Measurements from ENCODE around the gene MEX3A.

The MEX3A gene

DNA sequence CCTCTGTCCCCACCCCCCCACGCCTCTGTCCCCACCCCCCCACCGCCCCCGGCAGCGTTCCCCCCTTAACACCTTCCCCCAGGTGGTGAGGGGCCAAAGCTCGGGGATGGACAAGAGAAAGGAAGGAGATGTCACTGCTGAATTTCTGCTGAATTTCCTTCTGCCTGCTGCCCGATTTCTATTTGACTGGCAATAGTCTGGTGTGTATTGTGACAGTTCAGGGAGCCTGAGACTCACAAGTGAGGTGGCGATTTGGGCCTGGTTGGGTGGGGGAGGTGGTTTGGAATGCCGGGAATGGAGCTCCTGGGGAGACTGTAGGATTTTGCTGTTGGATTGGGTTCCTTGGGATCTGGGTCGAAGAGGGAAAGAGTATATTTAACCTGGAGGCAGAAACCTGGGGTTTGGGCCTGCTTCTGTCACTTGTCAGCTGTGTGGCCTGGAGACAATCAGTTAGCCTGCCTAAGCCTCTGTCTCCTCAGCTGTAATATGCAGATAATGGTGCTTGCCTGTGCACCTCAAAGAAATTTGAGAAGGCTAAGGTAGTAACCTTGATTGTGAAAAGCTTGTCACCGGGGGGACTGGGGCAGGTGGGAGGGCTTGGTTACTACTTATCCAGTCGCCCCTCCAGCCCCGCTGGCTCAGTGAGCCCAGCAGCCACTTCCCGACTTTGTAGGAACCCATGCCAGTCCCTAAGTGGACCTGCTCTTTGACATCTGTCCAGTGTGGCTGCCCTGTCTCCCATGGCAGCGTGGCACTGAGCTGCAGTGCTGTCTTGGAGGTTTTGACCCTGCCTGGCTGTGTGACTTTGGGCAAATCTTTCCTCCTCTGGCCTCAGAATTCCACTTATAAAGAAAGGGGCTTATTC, 24.6 kb upstream of the MEX3A start:
- H3K4me3 ChIP-seq, result peak overlapping the region; percentile 80

GRCh38 chr1:156104861-156105832, 22.9 kb upstream of the MEX3A start:
- H3K36me3 ChIP-seq (ENCODE audit: insufficient read depth, low read length), result no peaks in the 10 kb centered on the region
- DNase-seq (ENCODE audit: low read depth, low spot score), result no peak
- peak overlapping the region; percentile 80 for H3K4me3 ChIP-seq
- peak overlapping the region; percentile 97 for H3K27ac ChIP-seq
- TF ChIP-seq FOXP2 (optimal IDR thresholded peaks at IDR 0.05; ENCODE audit: control extremely low read depth, extremely low read length, insufficient read depth) (no peak), EZH2 (IDR thresholded peaks at IDR 0.05) (no peak), POLR2AphosphoS5 (IDR thresholded peaks at IDR 0.05; ENCODE audit: borderline replicate concordance, low read depth, low read length) (no peak; the same call in 1 of the 2 replicates)
- peak overlapping the region; percentile 71 for H3K9ac ChIP-seq (ENCODE audit: insufficient read length)
- H3K9me3 ChIP-seq (ENCODE audit: low read depth, low read length), result no peaks in the 10 kb centered on the region

More for the DNA sequence above, 24.6 kb upstream of the MEX3A start:
- TF ChIP-seq FOXP2 (optimal IDR thresholded peaks at IDR 0.05; ENCODE audit: control extremely low read depth, extremely low read length, insufficient read depth) (no peak), POLR2AphosphoS5 (IDR thresholded peaks at IDR 0.05; ENCODE audit: borderline replicate concordance, low read depth, low read length) (no peak), EZH2 (IDR thresholded peaks at IDR 0.05) (no peak)
- Histone ChIP-seq H3K27ac (peak overlapping the region; percentile 97), H3K36me3 (ENCODE audit: insufficient read depth, low read length) (no peaks in the 10 kb centered on the region), H3K9me3 (ENCODE audit: low read depth, low read length) (no peaks in the 10 kb centered on the region), H3K9ac (ENCODE audit: insufficient read length) (peak overlapping the region; percentile 67)
- no peak for DNase-seq (ENCODE audit: low read depth, low spot score)

GRCh38 chr1:156104065-156104810, 22.0 kb upstream of the MEX3A start:
- no peak for DNase-seq (ENCODE audit: low read depth, low spot score)
- Histone ChIP-seq H3K36me3 (ENCODE audit: insufficient read depth, low read length) (no peaks in the 10 kb centered on the region), H3K9me3 (ENCODE audit: low read depth, low read length) (no peaks in the 10 kb centered on the region), H3K9ac (ENCODE audit: insufficient read length) (peak overlapping the region; percentile 21), H3K27ac (peak overlapping the region; percentile 97), H3K4me3 (peak overlapping the region; percentile 40; the same call in 1 of the 2 replicates)
- TF ChIP-seq POLR2AphosphoS5 (IDR thresholded peaks at IDR 0.05; ENCODE audit: borderline replicate concordance, low read depth, low read length) (no peak), EZH2 (IDR thresholded peaks at IDR 0.05) (no peak), FOXP2 (optimal IDR thresholded peaks at IDR 0.05; ENCODE audit: control extremely low read depth, extremely low read length, insufficient read depth) (no peak)

DNA sequence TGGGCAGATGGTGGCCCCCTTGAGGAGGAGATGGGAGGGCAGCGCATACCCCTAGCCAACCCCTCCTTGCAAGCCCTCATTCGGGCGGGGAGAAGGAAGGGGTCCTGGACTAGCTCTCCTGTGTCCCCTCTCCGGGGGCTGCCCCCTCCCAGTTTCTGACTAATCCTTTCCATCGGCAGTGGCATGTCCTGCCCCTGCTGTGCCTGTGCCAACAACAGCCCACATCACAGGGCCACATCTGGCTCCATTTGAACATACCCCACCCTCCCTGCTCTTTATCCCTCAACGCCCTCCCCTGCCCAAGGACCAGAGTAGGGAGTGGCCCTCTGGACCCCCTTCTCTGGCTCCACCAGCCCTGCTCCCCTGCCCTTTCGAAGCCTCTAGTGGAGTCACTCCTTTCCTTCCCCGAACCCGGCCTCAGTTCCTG, 21.3 kb upstream of the MEX3A start:
- TF ChIP-seq EZH2 (IDR thresholded peaks at IDR 0.05), result no peak
- TF ChIP-seq POLR2AphosphoS5 (IDR thresholded peaks at IDR 0.05; ENCODE audit: borderline replicate concordance, low read depth, low read length), result no peak
- no peak for TF ChIP-seq FOXP2 (optimal IDR thresholded peaks at IDR 0.05; ENCODE audit: control extremely low read depth, extremely low read length, insufficient read depth)
- Histone ChIP-seq H3K9me3 (ENCODE audit: low read depth, low read length) (no peaks in the 10 kb centered on the region), H3K4me3 (peak overlapping the region; percentile 40; the same call in 1 of the 2 replicates), H3K9ac (ENCODE audit: insufficient read length) (peak overlapping the region; percentile 21), H3K36me3 (ENCODE audit: insufficient read depth, low read length) (no peaks in the 10 kb centered on the region), H3K27ac (peak overlapping the region; percentile 97)
- DNase-seq (ENCODE audit: low read depth, low spot score), result no peak

- TF ChIP-seq FOXP2 (optimal IDR thresholded peaks at IDR 0.05; ENCODE audit: control extremely low read depth, extremely low read length, insufficient read depth), result no peak
- TF ChIP-seq POLR2AphosphoS5 (IDR thresholded peaks at IDR 0.05; ENCODE audit: borderline replicate concordance, low read depth, low read length), result no peak
- TF ChIP-seq EZH2 (IDR thresholded peaks at IDR 0.05), result no peak
- H3K9me3 ChIP-seq (ENCODE audit: low read depth, low read length), result no peaks in the 10 kb centered on the region
- H3K36me3 ChIP-seq (ENCODE audit: insufficient read depth, low read length), result no peaks in the 10 kb centered on the region
- DNase-seq (ENCODE audit: low read depth, low spot score), result no peak
- H3K27ac ChIP-seq, result peak overlapping the region; percentile 44
- H3K4me3 ChIP-seq, result no peak overlapping the region
- no peak overlapping the region for H3K9ac ChIP-seq (ENCODE audit: insufficient read length)
These were observed 20.6 kb upstream of the MEX3A start for GRCh38 chr1:156102633-156103511.

DNA sequence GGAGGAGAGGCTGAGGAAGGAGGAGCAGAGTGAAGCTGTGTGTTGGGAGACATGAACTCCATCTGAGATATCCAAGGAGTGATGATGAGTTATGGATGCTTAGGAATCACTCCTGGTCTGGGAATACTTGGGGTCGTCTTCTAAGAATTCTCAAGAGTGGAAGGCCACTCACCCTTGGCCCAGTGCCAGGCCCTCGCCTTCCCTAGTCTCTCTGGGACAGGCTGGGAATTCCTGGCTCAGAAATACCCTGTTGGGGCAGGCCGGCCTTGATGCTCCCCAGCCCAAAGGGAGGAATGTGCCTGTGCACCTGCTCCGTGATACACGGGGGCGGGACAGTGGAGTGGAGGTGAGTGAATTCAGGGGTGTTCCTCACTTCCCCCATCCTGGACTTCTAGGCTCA, 19.6 kb upstream of the MEX3A start:
- Histone ChIP-seq H3K27ac (0 out of 2 replicates have a peak overlapping the region, but pooled peaks have one; percentile 31), H3K9me3 (ENCODE audit: low read depth, low read length) (no peaks in the 10 kb centered on the region), H3K4me3 (no peak overlapping the region), H3K36me3 (ENCODE audit: insufficient read depth, low read length) (no peaks in the 10 kb centered on the region), H3K9ac (ENCODE audit: insufficient read length) (no peak overlapping the region)
- no peak for TF ChIP-seq EZH2 (IDR thresholded peaks at IDR 0.05)
- TF ChIP-seq FOXP2 (optimal IDR thresholded peaks at IDR 0.05; ENCODE audit: control extremely low read depth, extremely low read length, insufficient read depth), result no peak
- TF ChIP-seq POLR2AphosphoS5 (IDR thresholded peaks at IDR 0.05; ENCODE audit: borderline replicate concordance, low read depth, low read length), result no peak
- no peak for DNase-seq (ENCODE audit: low read depth, low spot score)

Measured in SK-N-MC (cell line).